Activated CD4-positive, alpha-beta memory T cell treated with anti-CD3 and anti-CD28 coated beads for 36 hours (primary cell): ENCODE results near the gene ZNF775. TPM values are rescaled to one million over a fixed set of nuclear protein-coding genes. Genes with fewer than 3 reads are reported as not detected.

Experiments
- CTCF ChIA-PET: fragments of 350-600 bp; sonication (Branson Sonifier 250); formaldehyde crosslinking; loops from one replicate; lab custom pipeline; 2021; ENCODE audit warnings: antibody characterized with exemption, inconsistent platforms; lab: Charles Lee
- POLR2A ChIA-PET: fragments of 350-600 bp; sonication (Branson Sonifier 250); formaldehyde crosslinking; loops from one replicate; lab custom pipeline; 2021; ENCODE audit warnings: antibody characterized with exemption; lab: Charles Lee
- DNase-seq: peaks from one replicate; pipeline ENCODE4 v3.0.0-alpha.2; 2020
- H3K27ac Mint-ChIP-seq: one replicate; pipeline ENCODE4 v1.8.0; 2021; ENCODE audit warnings: mixed read lengths
- H3K27me3 Mint-ChIP-seq: one replicate; pipeline ENCODE4 v1.8.0; 2021; ENCODE audit warnings: mixed read lengths
- H3K36me3 Mint-ChIP-seq: one replicate; pipeline ENCODE4 v1.8.0; 2021; ENCODE audit warnings: mixed read lengths
- H3K4me1 Mint-ChIP-seq: one replicate; pipeline ENCODE4 v1.8.0; 2021; ENCODE audit warnings: low read depth, mixed read lengths
- H3K4me3 Mint-ChIP-seq: one replicate; pipeline ENCODE4 v1.8.0; 2021; ENCODE audit warnings: mild to moderate bottlenecking, mixed read lengths
- H3K9me3 Mint-ChIP-seq: one replicate; pipeline ENCODE4 v1.8.0; 2021; ENCODE audit warnings: mixed read lengths
- intact Hi-C: fragments of 100-400 bp; cut with micrococcal nuclease; formaldehyde crosslinking; loops from one replicate; pipeline ENCODE4 v1.15.1; 2023
- total RNA-seq, 2 experiments: library from RNA; stranded (reverse); gene quantifications; one replicate each; pipeline ENCODE4 v1.2.3, GENCODE V29; 2021

The ZNF775 gene
- total RNA-seq, 2 experiments from 2014 or later, result 6.0 to 6.8 TPM

DNA sequence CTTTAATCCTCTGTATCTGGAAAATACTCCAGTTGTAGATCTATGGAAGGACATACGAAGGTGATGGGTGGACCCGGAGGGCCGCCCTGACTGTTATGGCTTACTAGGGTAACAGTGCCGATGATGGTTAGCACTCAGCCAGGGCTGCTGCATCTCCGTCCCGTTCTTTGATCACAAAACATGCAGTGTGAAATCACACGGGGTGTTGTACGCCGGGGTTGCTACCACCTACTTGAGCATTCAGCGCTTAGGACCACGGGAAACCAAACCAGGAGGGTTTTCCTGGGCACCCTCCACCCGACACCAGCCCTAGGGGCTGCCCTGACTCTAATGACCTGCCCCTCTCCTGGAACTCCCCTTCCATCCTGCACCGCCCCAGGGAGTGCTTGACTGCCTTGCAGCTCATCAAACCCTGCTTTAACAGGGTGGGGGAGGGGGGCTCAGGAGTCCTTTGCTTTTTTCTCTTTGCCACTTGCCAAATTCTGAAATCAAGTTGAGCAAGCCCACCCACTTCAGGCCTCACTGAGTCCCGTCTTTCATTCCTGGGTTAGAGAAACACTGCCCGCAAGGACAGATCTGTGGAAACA lies 20.4 kb downstream of the ZNF775 start:
- peaks cover 24% of the 10 kb centered on the region for H3K4me1 Mint-ChIP-seq
- H3K27ac Mint-ChIP-seq, result no peak overlapping the region
- intact Hi-C loops, result no loop called here
- POLR2A ChIA-PET, result no interaction called here
- no peak overlapping the region for H3K4me3 Mint-ChIP-seq
- no peaks in the 10 kb centered on the region for H3K9me3 Mint-ChIP-seq
- DNase-seq, result no peak
- CTCF ChIA-PET, result no interaction called here
- no peaks in the 10 kb centered on the region for H3K27me3 Mint-ChIP-seq
- H3K36me3 Mint-ChIP-seq, result no peaks in the 10 kb centered on the region

DNA sequence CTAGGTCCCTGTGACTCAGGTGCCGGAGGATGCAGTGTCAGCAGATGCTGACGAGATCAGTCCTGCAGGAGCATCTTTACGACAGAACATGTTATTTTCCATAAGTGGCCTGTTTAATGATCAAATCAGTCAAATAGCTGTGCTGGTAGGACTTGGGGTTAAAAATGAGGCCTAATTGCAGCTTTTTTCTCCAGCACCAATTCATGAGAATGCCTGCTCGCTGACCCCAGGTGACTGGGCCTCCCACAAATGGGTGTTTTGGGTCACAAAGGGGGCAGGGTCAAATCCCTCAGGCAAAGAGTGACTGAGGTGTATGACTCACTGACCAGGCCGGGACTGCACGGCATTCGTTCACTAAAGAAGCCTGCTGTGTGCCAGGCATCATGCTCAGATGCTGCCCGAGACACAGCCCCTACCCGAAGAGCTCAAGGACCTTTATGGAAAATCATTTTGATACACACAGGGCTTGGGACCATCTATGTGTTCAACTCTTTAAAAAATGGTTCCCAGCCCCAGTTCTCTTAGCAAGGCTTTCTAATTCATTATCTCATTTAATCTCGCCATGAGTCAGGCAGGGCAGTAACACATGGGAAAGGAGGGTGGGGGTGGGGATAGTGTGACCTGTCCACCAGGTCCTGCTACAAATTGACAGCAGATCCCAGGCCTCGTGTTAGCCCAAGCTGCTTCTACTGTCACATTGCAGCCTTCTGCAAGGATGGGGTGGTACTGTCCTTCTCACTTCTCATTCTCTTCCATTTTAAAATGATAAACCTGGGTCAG lies 21.1 kb downstream of the ZNF775 start:
- Mint-ChIP-seq H3K27ac (no peak overlapping the region), H3K4me3 (no peak overlapping the region), H3K9me3 (no peaks in the 10 kb centered on the region), H3K4me1 (peaks cover 20% of the 10 kb centered on the region), H3K27me3 (no peaks in the 10 kb centered on the region), H3K36me3 (no peaks in the 10 kb centered on the region)
- ChIA-PET CTCF (no interaction called here), POLR2A (no interaction called here)
- intact Hi-C loops, result no loop called here
- no peak for DNase-seq

DNA sequence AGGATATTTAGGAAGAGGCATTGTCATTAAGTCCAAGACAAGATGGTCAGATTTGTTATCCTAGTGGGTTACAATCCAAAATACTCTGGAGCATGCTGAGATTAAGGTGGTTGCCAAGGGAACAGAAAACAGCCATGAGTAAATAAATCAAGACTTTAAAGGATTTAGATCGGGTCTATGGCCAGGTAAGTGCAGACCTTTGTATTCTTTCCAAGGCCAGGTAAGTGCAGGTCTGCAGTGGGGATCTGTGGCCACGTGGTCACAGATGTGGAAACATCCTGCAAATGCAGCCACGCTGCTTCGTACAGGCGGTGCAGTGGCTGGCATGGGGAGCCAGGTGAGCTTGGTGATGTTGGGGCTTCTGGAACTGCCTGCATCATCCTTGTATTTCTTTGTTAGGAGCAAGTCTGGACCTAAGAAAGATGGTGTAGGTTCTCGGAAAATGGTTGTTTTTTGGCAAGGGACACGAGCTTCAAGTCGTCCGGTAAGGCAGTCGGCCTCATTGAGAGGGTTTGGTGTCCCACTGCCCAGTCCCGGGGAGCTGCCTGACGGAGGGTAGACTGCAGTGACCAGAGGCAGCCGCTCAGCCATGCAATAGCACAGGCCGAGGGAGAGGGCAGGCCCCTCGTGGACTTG lies 21.8 kb downstream of the ZNF775 start:
- Mint-ChIP-seq H3K4me1 (peaks cover 20% of the 10 kb centered on the region), H3K9me3 (no peaks in the 10 kb centered on the region), H3K36me3 (peaks cover 2% of the 10 kb centered on the region), H3K4me3 (no peak overlapping the region), H3K27ac (no peak overlapping the region), H3K27me3 (no peaks in the 10 kb centered on the region)
- no peak for DNase-seq
- ChIA-PET CTCF (no interaction called here), POLR2A (no interaction called here)
- intact Hi-C loops, result no loop called here

DNA sequence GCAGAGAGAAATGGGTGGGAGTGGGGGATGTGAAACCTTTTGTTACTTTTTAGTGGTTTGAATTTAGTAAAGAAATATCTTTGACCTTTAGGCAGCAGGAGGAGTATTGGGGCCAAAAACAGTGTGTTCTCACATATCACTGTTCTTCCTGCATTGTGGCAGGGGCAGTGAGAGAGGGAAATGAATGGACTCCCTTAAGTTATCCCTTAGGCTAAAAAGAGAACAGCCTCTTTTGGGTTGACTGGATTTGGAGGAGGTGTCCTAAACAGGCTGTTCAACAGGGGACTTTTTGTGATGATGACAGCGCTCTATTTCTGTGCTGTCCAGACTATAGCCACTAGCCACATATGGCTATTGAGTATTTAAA lies 22.3 kb downstream of the ZNF775 start:
- DNase-seq, result no peak
- CTCF ChIA-PET, result interaction anchor here (1.2 kb wide), 1 partner anchor 23 kb away, joined by 4 read pairs; no protein-coding TSS in a partner anchor
- Mint-ChIP-seq H3K27ac (no peak overlapping the region), H3K4me3 (no peak overlapping the region), H3K9me3 (no peaks in the 10 kb centered on the region), H3K27me3 (no peaks in the 10 kb centered on the region), H3K36me3 (peaks cover 2% of the 10 kb centered on the region), H3K4me1 (peaks cover 22% of the 10 kb centered on the region)
- intact Hi-C loops, result no loop called here
- POLR2A ChIA-PET, result no interaction called here

DNA sequence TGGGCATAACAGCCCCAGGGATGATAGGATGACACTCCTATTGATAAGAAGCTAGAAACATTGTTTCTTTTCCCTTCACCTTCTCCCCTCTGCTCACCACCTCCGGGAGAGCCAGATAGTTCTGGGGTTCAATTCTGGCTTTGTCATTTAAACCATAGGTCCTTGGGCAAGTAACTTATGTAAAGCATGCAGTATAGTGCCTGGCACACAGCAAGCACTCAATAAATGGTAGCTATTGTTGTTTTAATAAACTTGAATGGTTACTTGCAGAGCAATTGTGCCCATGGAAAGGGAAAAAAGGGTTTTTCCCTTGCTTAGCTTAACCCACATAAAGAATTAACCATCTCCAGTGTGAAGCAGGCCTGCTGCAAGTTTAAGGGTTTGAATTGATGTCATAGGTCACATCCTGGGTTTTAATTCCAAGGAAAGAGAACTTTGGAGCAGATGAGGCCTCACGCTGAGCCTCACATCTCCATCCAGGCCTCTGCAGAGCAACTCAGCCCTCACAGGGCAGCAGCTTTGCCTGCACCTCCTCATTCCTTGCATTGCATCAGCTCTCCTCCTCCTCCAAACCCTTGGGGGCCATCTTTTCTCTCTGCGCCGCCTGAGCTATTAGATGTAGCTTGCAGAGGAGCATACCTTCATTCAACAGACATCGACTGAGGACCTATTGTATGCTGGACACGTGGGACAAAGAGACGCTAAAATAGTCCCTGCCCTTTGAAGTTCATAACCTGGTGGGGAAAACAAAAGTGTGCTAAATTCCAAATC lies 22.9 kb downstream of the ZNF775 start:
- intact Hi-C loops, result no loop called here
- POLR2A ChIA-PET, result interaction anchor here (1.2 kb wide), 1 partner anchor 33 kb away, joined by 5 read pairs; the partner anchor contains the start of gene REPIN1
- CTCF ChIA-PET, result interaction anchor here (1.2 kb wide), 1 partner anchor 24 kb away, joined by 4 read pairs; no protein-coding TSS in a partner anchor
- Mint-ChIP-seq H3K9me3 (no peaks in the 10 kb centered on the region), H3K4me1 (peaks cover 28% of the 10 kb centered on the region), H3K27ac (no peak overlapping the region), H3K4me3 (no peak overlapping the region), H3K36me3 (peaks cover 3% of the 10 kb centered on the region), H3K27me3 (no peaks in the 10 kb centered on the region)
- no peak for DNase-seq

DNA sequence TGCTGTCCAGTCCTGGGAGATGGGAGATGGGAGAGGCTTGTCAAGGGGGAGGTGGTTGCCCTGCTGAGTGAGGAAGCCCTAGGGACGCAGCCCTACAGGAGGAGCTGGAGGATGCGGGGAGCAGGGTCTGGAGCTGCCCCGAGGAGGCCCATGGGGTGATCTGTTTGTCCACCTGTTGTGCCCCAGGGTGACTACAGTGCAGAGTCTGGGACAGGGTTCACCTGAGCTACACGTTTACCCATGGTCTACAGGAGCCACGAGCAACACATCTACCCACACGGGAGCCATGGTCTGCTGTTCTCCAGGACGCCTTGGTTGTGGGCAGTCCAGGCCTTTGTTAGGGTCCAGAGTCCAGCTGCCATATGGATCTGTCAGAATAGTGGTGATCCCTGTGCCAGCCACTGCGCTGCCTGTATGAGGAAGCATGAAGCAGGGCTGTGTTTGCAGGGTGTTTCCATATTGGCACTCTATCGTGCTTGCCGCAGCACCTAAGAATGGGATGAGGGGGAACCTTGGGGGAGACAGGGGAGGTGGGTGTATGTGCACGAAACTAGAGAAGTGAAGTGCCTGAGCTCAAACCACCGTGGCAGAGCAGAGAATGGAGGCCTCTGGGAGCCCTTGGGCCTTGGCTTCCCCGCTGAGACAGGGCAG lies 23.7 kb downstream of the ZNF775 start:
- intact Hi-C loops, result no loop called here
- Mint-ChIP-seq H3K4me1 (peaks cover 30% of the 10 kb centered on the region), H3K9me3 (no peaks in the 10 kb centered on the region), H3K36me3 (peaks cover 5% of the 10 kb centered on the region), H3K4me3 (no peak overlapping the region), H3K27ac (no peak overlapping the region), H3K27me3 (no peaks in the 10 kb centered on the region)
- DNase-seq, result no peak
- ChIA-PET POLR2A (interaction anchor here (1.2 kb wide), 1 partner anchor 34 kb away, joined by 5 read pairs; the partner anchor contains the start of gene REPIN1), CTCF (interaction anchor here (1.2 kb wide), 1 partner anchor 25 kb away, joined by 4 read pairs; no protein-coding TSS in a partner anchor)

DNA sequence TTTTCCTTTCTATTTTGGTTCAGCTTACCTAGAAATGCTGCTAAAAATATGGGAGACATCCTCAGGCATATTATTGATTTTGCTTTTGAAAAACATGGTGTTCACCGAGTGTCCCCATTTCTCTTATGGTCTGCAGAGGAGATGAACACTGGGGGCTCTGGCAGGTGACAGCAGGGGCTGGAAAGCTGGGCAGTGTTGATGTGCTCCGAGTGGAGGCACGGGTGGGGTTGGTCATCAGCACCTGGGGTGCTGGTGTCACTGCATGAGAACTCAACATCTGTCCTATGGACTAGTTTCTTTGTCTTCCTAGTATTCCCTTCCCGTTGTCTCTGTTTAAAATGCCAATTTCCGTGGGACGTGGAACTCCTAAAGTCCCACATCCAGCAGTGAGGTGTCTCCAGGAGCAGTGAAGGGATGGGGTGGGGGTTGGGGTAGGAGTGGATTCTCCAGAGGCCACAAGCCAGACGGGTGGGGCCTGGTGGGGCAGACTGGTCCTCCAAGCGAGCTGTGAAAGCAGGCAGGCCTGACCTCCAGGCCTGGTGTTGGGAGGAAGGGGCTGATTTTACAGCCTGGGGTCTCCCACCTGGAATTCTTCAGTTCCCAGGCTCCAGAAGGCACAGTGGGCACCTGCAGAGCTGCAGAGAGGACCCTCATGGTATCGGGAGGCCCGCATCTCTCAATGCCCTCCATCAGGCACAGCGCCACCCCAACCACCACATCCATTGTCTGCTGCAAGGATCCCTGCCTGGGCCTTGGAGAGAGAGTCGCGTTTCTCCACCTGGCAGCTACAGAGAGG lies 24.4 kb downstream of the ZNF775 start:
- POLR2A ChIA-PET, result interaction anchor here (0.7 to 1.1 kb wide), 3 partner anchors 27 to 45 kb away, joined by 4 to 6 read pairs (median 5); no protein-coding TSS in a partner anchor
- intact Hi-C loops, result loop anchor here (1.0 to 2.0 kb wide), 2 partner anchors 13 to 35 kb away; partner anchors contain the start of gene REPIN1
- no peaks in the 10 kb centered on the region for H3K27me3 Mint-ChIP-seq
- no peak overlapping the region for H3K27ac Mint-ChIP-seq
- H3K4me3 Mint-ChIP-seq, result no peak overlapping the region
- CTCF ChIA-PET, result interaction anchor here (0.8 to 1.5 kb wide), 4 partner anchors 14 to 46 kb away, joined by 3 to 7 read pairs (median 4); no protein-coding TSS in a partner anchor
- H3K9me3 Mint-ChIP-seq, result no peaks in the 10 kb centered on the region
- DNase-seq, result no peak
- peaks cover 32% of the 10 kb centered on the region for H3K4me1 Mint-ChIP-seq
- peaks cover 7% of the 10 kb centered on the region for H3K36me3 Mint-ChIP-seq

DNA sequence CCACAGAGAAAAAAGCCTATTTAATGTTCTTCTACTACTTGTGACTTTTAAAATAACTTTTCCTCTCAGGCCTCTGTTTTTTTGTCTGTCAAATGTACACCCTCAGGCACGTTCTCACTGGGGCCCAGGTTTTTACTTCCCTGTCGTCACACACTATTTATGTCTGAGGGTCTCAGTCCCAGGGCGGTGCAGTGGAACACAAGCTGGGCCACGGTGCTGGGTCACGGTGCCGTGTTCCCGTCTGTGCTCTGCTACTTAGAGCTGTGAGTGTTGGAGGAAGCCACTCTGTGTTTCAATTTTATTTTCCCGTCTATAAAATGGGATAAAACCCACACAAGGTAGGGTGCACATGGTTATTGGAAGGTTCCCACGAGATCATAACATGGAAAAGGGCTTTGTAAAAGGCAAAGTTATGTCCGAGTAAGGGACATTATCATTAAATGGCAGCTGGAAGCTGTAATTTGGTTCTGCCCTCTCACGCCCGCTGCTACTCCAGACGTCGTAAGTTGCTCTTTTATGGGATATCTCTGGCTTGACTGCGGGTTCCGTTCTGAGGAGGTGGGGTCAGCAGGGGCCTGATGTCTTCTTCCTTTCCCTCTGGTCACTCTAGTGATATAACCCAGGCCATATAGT lies 25.2 kb downstream of the ZNF775 start:
- no peak for DNase-seq
- Mint-ChIP-seq H3K36me3 (peaks cover 10% of the 10 kb centered on the region), H3K27ac (peak overlapping the region; percentile 86), H3K27me3 (no peaks in the 10 kb centered on the region), H3K9me3 (no peaks in the 10 kb centered on the region), H3K4me1 (peaks cover 35% of the 10 kb centered on the region), H3K4me3 (peak overlapping the region; percentile 86)
- intact Hi-C loops, result loop anchor here (1.0 to 2.0 kb wide), 2 partner anchors 14 to 35 kb away; partner anchors contain the start of gene REPIN1
- CTCF ChIA-PET, result interaction anchor here (0.8 to 2.0 kb wide), 7 partner anchors 15 to 351 kb away, joined by 3 to 7 read pairs (median 6); no protein-coding TSS in a partner anchor
- POLR2A ChIA-PET, result interaction anchor here (0.7 to 1.1 kb wide), 3 partner anchors 28 to 46 kb away, joined by 4 to 6 read pairs (median 5); no protein-coding TSS in a partner anchor

DNA sequence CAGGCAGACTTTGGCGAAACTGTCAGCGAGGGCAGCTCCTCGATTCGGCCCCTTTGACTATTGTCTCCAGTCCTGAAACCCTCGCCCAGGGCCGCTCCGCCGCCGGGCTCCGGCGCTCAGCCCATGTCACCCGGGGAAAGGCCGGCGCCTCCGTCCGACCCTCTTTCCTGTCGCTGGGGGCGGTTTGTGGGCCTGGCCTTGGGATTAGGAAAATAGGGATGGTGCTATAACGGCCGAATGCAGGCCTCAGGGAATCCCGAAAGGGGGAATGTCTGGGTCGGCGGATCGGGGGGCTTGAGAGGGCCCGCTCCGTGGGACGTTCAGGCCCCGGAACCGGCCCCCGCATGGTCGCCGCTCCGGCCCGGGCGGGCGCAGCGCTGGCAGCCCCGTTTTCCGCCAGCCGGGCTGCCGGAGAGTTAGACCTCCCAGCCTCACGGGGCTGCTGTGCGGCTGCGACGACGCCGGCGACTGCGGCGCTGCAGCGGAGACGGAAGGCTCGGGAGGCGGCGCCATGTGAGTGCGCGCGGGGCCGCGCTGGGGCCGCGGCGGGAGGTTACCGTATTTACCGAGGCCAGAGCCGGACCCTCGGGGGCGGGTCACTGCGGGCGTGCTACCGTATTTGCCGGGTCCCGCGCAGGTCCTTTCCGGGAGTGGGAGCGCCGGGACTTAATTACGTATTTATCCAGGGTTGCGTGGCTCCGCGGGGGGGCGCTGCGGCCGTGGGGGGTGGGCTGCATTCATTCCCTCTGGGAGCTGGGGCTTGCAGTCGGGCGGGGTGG lies 25.9 kb downstream of the ZNF775 start:
- Mint-ChIP-seq H3K4me1 (peaks cover 35% of the 10 kb centered on the region), H3K36me3 (peaks cover 10% of the 10 kb centered on the region), H3K4me3 (peak overlapping the region; percentile 86), H3K9me3 (no peaks in the 10 kb centered on the region), H3K27me3 (no peaks in the 10 kb centered on the region), H3K27ac (peak overlapping the region; percentile 86)
- peak; percentile 85 for DNase-seq
- POLR2A ChIA-PET, result interaction anchor here (0.7 to 1.2 kb wide), 6 partner anchors 20 to 47 kb away, joined by 3 to 6 read pairs (median 4); partner anchors contain the start of gene REPIN1
- CTCF ChIA-PET, result interaction anchor here (0.8 to 2.6 kb wide), 14 partner anchors 15 to 350 kb away, joined by 3 to 11 read pairs (median 6); partner anchors contain the start of gene REPIN1
- intact Hi-C loops, result loop anchor here (1.0 to 2.0 kb wide), 4 partner anchors 15 to 352 kb away; partner anchors contain the start of gene REPIN1
